HFF-Myc (cell line): ENCODE results near the gene TMED6.

ENCODE experiments used
- DNase-seq: peaks from one replicate; pipeline ENCODE4 v3.0.0-alpha.2; 2011; ENCODE audit warnings: low read depth; ENCODE audit errors: extremely low read depth
- H3K4me3 ChIP-seq: replicated peaks from 2 replicates; pipeline ENCODE4 v1.5.1; 2011; ENCODE audit warnings: low read depth, mild to moderate bottlenecking, control low read depth, low read length
- CTCF ChIP-seq: IDR thresholded peaks from 2 replicates; pipeline ENCODE4 v1.5.1; 2012; ENCODE audit warnings: mild to moderate bottlenecking, low read depth, low read length, control low read depth; ENCODE audit errors: missing control alignments

The TMED6 gene

GRCh38 chr16:69319381-69319780 lies 32.2 kb downstream of the TMED6 start:
- H3K4me3 ChIP-seq, result no peak overlapping the region
- DNase-seq, result no peak
- TF ChIP-seq CTCF, result no peak

- no peak for DNase-seq
- no peak overlapping the region for H3K4me3 ChIP-seq
- no peak for TF ChIP-seq CTCF
Observed at GRCh38 chr16:69318911-69319289, 32.7 kb downstream of the TMED6 start.

GRCh38 chr16:69318177-69318910 lies 33.2 kb downstream of the TMED6 start:
- TF ChIP-seq CTCF, result no peak
- no peak for DNase-seq
- no peak overlapping the region for H3K4me3 ChIP-seq

GRCh38 chr16:69316595-69317034 lies 35.0 kb downstream of the TMED6 start:
- no peak overlapping the region for H3K4me3 ChIP-seq
- DNase-seq, result no peak
- no peak for TF ChIP-seq CTCF

- TF ChIP-seq CTCF, result no peak
- no peak for DNase-seq
Observed at GRCh38 chr16:69315486-69316311, 35.9 kb downstream of the TMED6 start.

GRCh38 chr16:69314534-69314933 lies 37.1 kb downstream of the TMED6 start:
- no peak for DNase-seq
- TF ChIP-seq CTCF, result no peak
- H3K4me3 ChIP-seq, result no peak overlapping the region

More at GRCh38 chr16:69315486-69316311, 35.9 kb downstream of the TMED6 start:
- no peak overlapping the region for H3K4me3 ChIP-seq
